Pancreas (tissue), 10 donors: ENCODE data around the gene P2RX3. TPM values are rescaled to one million over a fixed set of nuclear protein-coding genes. Genes with fewer than 3 reads are reported as not detected.

ENCODE experiments used
- ATAC-seq, 4 donors: fragments of 200-7000 bp; cut with Tn5 transposase; one replicate each; pipeline versions ENCODE4 v1.8.0 to v1.9.1; 2020; ENCODE audit warnings: mild to moderate bottlenecking in 4 of 4, moderate library complexity in 4 of 4
- DNase-seq, 6 donors: peaks; one replicate each; pipeline ENCODE4 v3.0.0-alpha.2; 2020
- FAIRE-seq: peaks from 2 replicates; lab custom pipeline; 2012; peaks lifted over from hg19 to GRCh38; lab: Jason Lieb, UNC
- H3K27ac ChIP-seq, 4 donors: fragments of 200-600 bp; sonication (generic); 1 replicate in 3 of 4; 2 replicates in 1 of 4; pipeline versions ENCODE4 v1.5.0 to v1.8.0; 2020
- H3K27me3 ChIP-seq, 4 donors: fragments of 200-600 bp; one replicate each; pipeline ENCODE4 v1.8.0; 2021
- H3K36me3 ChIP-seq, 3 donors: fragments of 200-600 bp; sonication (generic) in 1 of 3; one replicate each; pipeline versions ENCODE4 v1.5.0 to v1.8.0; 2020 to 2021
- H3K4me1 ChIP-seq, 3 donors: fragments of 200-600 bp; one replicate each; pipeline ENCODE4 v1.8.0; 2021
- H3K4me3 ChIP-seq, 4 donors: fragments of 200-600 bp; sonication (generic) in 2 of 4; one replicate each; pipeline versions ENCODE4 v1.5.0 to v1.8.0; 2020 to 2021
- H3K9me3 ChIP-seq, 4 donors: fragments of 200-600 bp; one replicate each; pipeline ENCODE4 v1.8.0; 2021
- WGBS, 2 donors: extraction: QIAGEN DNeasy Blood & Tissue Kit; methylation state at CpG; one replicate each; pipeline ENCODE4 v1.1.7; 2013; 5-methylcytosine and 5-hydroxymethylcytosine counted together
- intact Hi-C, 3 donors: fragments of 100-400 bp; cut with DNase I; formaldehyde crosslinking; loops; one replicate each; pipeline versions ENCODE4 v1.11.1 to v1.14.2; 2022
- polyA plus RNA-seq, 2 donors: library from polyadenylated mRNA; stranded (reverse); fragments of 200-250 nt; gene quantifications; one replicate each; pipeline ENCODE4 v1.2.3, GENCODE V29; 2013
- total RNA-seq, 6 donors: library from RNA; stranded (reverse); fragmentation: NEBNext Ultra II Directional in 4 of 6; extraction: Animal tissue kit (Norgen Biotek cat#: 25700) in 4 of 6; gene quantifications; one replicate each; pipeline versions ENCODE4 v1.2.1 to v1.2.4, GENCODE V29; 2021 to 2023
- TF ChIP-seq, protein P1 (sequence below), 4 donors: fragments of 200-600 bp; sonication (generic) in 3 of 4; IDR thresholded peaks; one replicate each; pipeline versions ENCODE4 v1.5.0 to v1.8.0; 2021; ENCODE audit warnings: antibody characterized with exemption in 4 of 4
- donor health status: healthy with polysubstance abuse.
- donor health status: DM: no; HTN: no; CAD: no; lungs with moderate emphysema.
- donor health status: DM: no; HTN: no; CAD: no.
- donor health status: control.
- donor health status: control.
- donor health status: Bipolar disorder and iron deficiency.
- donor health status: DM: yes; HTN: yes; CAD: no.
- donor health status: DM: no; HTN: no; CAD: no.
- donor health status: DM: no; HTN: no; CAD: no.
- donor health status: DM: yes; HTN: yes; CAD: no.

P2RX3 gene
- total and polyA plus RNA-seq, 8 donors, result 0.07 to 0.16 (median 0.16) TPM; not detected in 5

DNA sequence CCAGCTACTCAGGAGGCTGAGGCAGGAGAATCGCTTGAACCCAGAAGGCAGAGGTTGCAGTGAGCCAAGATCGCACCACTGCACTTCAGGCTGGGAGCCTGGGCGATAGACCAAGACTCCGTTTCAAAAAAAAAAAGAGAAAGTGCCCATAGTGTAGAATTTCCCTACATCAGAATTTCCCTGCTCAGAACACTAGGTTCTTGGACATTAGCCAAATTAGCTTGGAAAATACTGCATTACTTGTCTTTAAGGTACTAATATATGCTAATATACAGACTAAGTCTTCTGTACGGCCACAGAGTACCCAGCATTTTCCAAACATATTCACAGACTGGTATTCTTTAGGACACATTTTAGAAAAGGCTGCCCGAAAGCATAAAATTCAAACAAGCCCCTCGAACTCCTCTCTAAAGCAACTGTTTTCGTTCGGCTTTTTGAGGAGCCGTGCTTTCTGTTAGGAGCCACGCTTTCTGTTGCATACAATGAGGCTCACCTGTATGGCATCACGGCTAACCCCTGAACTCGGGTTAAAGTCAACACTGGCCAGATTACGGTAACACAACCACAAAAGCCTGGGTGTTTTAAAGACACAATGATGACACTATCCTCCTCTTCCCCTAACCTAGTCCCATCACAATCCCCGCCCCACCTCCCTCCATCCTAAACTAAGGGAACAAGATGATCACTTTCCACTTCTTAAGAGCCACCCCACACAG, 31.8 kb upstream of the P2RX3 start:
- Histone ChIP-seq H3K4me1 (peaks cover 28 to 40% (median 38%) of the 10 kb centered on the region in 3 donors), H3K4me3 (no peak overlapping the region), H3K9me3 (no peaks in the 10 kb centered on the region), H3K27me3 (no peaks in the 10 kb centered on the region), H3K27ac (no peak overlapping the region), H3K36me3 (peaks cover 7 to 31% (median 14%) of the 10 kb centered on the region in 3 donors)
- WGBS, 2 donors, result 83% methylated on average over 15 of the region's 15 CpGs
- DNase-seq, result no peak
- intact Hi-C loops, result loop anchor here in 1 of 3 donors (10.0 kb wide), 1 partner anchor 62 kb away; no protein-coding TSS in a partner anchor
- ATAC-seq, result no peak
- TF ChIP-seq, protein P1, sequence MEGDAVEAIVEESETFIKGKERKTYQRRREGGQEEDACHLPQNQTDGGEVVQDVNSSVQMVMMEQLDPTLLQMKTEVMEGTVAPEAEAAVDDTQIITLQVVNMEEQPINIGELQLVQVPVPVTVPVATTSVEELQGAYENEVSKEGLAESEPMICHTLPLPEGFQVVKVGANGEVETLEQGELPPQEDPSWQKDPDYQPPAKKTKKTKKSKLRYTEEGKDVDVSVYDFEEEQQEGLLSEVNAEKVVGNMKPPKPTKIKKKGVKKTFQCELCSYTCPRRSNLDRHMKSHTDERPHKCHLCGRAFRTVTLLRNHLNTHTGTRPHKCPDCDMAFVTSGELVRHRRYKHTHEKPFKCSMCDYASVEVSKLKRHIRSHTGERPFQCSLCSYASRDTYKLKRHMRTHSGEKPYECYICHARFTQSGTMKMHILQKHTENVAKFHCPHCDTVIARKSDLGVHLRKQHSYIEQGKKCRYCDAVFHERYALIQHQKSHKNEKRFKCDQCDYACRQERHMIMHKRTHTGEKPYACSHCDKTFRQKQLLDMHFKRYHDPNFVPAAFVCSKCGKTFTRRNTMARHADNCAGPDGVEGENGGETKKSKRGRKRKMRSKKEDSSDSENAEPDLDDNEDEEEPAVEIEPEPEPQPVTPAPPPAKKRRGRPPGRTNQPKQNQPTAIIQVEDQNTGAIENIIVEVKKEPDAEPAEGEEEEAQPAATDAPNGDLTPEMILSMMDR (IDR thresholded peaks at IDR 0.05), result no peak
- no peak for FAIRE-seq

DNA sequence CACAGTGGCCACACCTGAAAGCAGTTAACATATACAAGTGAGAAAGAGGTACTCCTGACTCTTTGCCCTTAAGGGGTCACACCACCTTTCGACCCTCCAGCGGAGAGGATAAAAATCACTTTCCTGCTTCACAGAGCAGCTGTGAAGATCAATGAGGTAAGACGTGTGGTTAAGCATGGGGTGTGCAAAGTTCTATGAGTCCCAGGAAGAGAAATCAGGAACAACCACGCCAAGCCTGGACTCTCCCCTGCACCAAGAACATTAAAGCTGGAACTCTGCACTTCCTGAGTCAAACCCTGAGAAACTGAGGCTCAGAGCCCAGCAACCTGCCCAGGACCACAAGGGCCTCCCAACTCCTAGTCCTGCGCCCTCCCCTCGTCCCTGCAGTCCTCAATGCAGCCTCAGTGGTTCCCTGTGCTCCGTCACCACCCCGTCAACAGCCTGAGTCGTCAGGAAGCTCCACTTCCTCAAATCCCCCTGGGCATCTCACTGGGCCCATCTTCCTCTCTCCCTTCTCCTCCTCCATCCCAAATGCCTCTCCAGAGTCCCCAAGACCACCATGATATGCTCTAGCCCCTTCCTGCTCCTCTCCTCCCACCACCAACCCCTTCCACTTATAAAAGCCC, 31.1 kb upstream of the P2RX3 start:
- WGBS, 2 donors, result 79 to 84% methylated on average over 9 of the region's 9 CpGs
- Histone ChIP-seq H3K27me3 (no peaks in the 10 kb centered on the region), H3K4me3 (no peak overlapping the region), H3K9me3 (no peaks in the 10 kb centered on the region), H3K4me1 (peaks cover 32 to 45% (median 43%) of the 10 kb centered on the region in 3 donors), H3K27ac (no peak overlapping the region), H3K36me3 (peaks cover under 1 to 24% (median 6%) of the 10 kb centered on the region in 3 donors)
- DNase-seq (peak in 1 of 6 donors; percentile 37), ATAC-seq (no peak), FAIRE-seq (no peak)
- intact Hi-C loops, result loop anchor here in 1 of 3 donors (10.0 kb wide), 1 partner anchor 62 kb away; no protein-coding TSS in a partner anchor
- TF ChIP-seq, protein P1 (IDR thresholded peaks at IDR 0.05), result no peak

DNA sequence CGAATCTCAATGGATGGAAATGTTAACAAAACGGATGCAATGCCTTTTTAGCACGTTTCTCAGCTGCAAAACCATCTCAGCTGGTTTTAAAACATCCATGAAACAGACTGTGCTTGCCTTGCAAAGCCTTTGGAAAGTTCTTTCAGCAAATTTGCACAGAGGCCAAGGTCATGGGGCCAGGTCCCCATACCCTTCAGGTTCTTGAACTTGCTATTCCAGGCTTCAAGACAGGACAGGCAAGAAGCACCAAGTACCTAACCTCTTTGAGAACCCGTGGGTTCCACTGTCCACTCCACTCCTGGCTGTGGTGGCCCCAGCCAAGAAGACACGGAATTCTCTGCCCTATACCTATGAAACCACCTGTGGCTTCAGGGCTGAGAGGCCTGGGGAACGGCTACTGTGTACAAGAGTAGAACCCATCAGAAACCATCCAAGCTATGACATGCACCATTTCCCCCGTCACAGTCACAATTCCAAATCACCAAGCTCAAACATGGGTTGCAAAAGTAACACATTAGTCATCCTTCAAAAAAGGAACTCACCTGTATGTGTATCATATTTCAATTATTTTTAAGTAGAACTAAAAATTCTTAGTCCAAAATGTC, 30.4 kb upstream of the P2RX3 start:
- Histone ChIP-seq H3K36me3 (peaks cover 0 to 24% (median 3%) of the 10 kb centered on the region in 3 donors), H3K4me1 (peaks cover 39 to 52% (median 50%) of the 10 kb centered on the region in 3 donors), H3K4me3 (no peak overlapping the region), H3K27ac (no peak overlapping the region), H3K9me3 (no peaks in the 10 kb centered on the region), H3K27me3 (no peaks in the 10 kb centered on the region)
- FAIRE-seq (no peak), ATAC-seq (no peak), DNase-seq (peak in 1 of 6 donors; percentile 31)
- TF ChIP-seq, protein P1 (IDR thresholded peaks at IDR 0.05), result no peak
- intact Hi-C loops, result loop anchor here in 1 of 3 donors (10.0 kb wide), 1 partner anchor 63 kb away; no protein-coding TSS in a partner anchor
- 64 to 67% methylated on average over 7 of the region's 7 CpGs for WGBS, 2 donors

DNA sequence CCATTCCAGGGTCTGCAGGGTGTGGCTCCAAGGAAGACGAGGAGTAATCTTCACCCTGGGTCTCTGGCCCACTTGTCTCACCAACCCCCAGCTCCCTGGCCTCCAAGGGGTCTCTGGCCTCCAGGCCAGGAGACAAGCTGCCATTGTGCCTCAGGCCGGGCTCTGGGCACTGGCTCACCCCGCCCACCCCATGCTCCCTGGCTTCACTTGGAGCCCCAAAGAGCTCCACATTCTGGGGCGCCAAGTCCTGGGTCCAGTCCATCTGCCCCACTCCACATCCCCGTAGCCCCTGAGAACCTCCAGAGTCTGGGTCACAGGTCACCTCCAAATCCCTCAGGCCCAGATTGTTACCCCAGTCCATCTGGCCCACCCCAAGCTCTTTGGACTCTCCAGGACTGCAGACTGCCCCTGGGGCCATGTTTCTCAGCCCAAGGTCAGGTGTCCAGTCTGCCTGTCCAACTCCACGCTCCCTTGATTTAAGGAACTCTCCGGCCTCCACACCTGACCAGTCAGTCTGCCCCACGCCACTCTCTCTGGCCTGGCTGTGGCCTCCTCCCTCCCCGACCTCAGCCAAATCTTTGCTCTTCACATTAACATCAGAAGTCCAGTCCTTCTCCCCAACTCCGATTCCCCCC, 29.6 kb upstream of the P2RX3 start:
- peaks cover 0 to 23% (median 7%) of the 10 kb centered on the region in 3 donors for H3K36me3 ChIP-seq
- no peaks in the 10 kb centered on the region for H3K9me3 ChIP-seq
- TF ChIP-seq, protein P1 (IDR thresholded peaks at IDR 0.05), result no peak
- H3K4me3 ChIP-seq, result no peak overlapping the region
- H3K27me3 ChIP-seq, result no peaks in the 10 kb centered on the region
- WGBS, 2 donors, result 90 to 95% methylated on average over 10 of the region's 10 CpGs
- FAIRE-seq (no peak), ATAC-seq (no peak), DNase-seq (peak in 2 of 6 donors; percentile 17 to 44)
- intact Hi-C loops, result loop anchor here in 1 of 3 donors (10.0 kb wide), 1 partner anchor 64 kb away; no protein-coding TSS in a partner anchor
- H3K27ac ChIP-seq, result no peak overlapping the region
- H3K4me1 ChIP-seq, result peaks cover 47 to 60% (median 56%) of the 10 kb centered on the region in 3 donors
